HepG2 (cell line): Measurements from ENCODE around the gene MORN1. TPM values are rescaled to one million over a fixed set of nuclear protein-coding genes. Genes with fewer than 3 reads are reported as not detected.
A peak's percentile ranks its signal among the peaks of the same experiment; 100 is the strongest.

Experiments
- ATAC-seq: fragments of 200-7000 bp; cut with Tn5 transposase; 3 replicates; pipeline ENCODE4 v1.9.1; 2020; ENCODE audit warnings: mild to moderate bottlenecking, moderate library complexity
- BruUV-seq: library from RNA; stranded (reverse); fragments of 400-500 nt; replicated peaks from 2 replicates; lab custom pipeline; 2021; lab: Mats Ljungman, UMichigan
- CTCF ChIA-PET: fragments of 300-600 bp; formaldehyde crosslinking; extraction: SDS; loops from one replicate; lab custom pipeline; 2021; ENCODE audit warnings: low total read pairs, inconsistent platforms, low intra/inter-chr PET ratio; lab: Yijun Ruan, JAX
- POLR2A ChIA-PET: fragments of 350-600 bp; sonication (Branson Sonifier 250); formaldehyde crosslinking; loops from one replicate; lab custom pipeline; 2020; ENCODE audit warnings: antibody characterized with exemption, inconsistent platforms; lab: Yijun Ruan, JAX
- DNase-seq: peaks from one replicate; pipeline ENCODE4 v3.0.0-alpha.2; 2015; ENCODE audit warnings: low spot score
- FAIRE-seq: peaks from 3 replicates; lab custom pipeline; 2011; peaks lifted over from hg19 to GRCh38; lab: Jason Lieb, UNC
- H2AFZ ChIP-seq: one replicate; pipeline ENCODE4 v1.6.1; 2011; ENCODE audit warnings: low read length, inconsistent platforms
- H3K27ac ChIP-seq: fragments of 300-600 bp; 3 replicates; pipeline ENCODE4 v1.8.0; 2011; ENCODE audit warnings: mixed run types, mild to moderate bottlenecking, mixed read lengths, low read length, inconsistent platforms; ENCODE audit not compliant: insufficient read depth; ENCODE audit errors: extremely low read length
- H3K27me3 ChIP-seq, 2 experiments: fragments of 200-600 bp in 1 of 2; 2 replicates in 1 of 2; 3 replicates in 1 of 2; pipeline versions ENCODE4 v1.6.0 to v1.8.0; 2011; ENCODE audit warnings: low read length in 2 of 2, mild to moderate bottlenecking in 2 of 2, moderate library complexity in 2 of 2, inconsistent platforms in 1 of 2; ENCODE audit not compliant: insufficient read depth in 2 of 2, control insufficient read depth in 1 of 2
- H3K36me3 ChIP-seq, 2 experiments: fragments of 200-600 bp in 1 of 2; replicated peaks in 1 of 2; 2 replicates in 1 of 2; 3 replicates in 1 of 2; pipeline versions ENCODE4 v1.5.1 to v1.8.0; 2011; ENCODE audit warnings: low read length in 2 of 2, inconsistent platforms in 1 of 2; ENCODE audit not compliant: insufficient read depth in 2 of 2, control insufficient read depth in 1 of 2
- H3K4me1 ChIP-seq: 2 replicates; pipeline ENCODE4 v1.5.1; 2012; ENCODE audit warnings: low read length, inconsistent platforms; ENCODE audit not compliant: insufficient read depth
- H3K4me2 ChIP-seq: 2 replicates; pipeline ENCODE4 v1.6.0; 2011; ENCODE audit warnings: low read depth, low read length, inconsistent platforms
- H3K4me3 ChIP-seq, 3 experiments: fragments of 200-600 bp in 1 of 3; sonication (generic), shearing (Covaris generic) in 1 of 3; replicated peaks in 1 of 3; 2 replicates each; pipeline ENCODE4 v1.5.1; 2011 to 2016; ENCODE audit warnings: low read length in 3 of 3, inconsistent platforms in 2 of 3, low read depth in 2 of 3, mild to moderate bottlenecking in 2 of 3, control low read depth in 1 of 3, mixed read lengths in 1 of 3; ENCODE audit not compliant: insufficient read depth in 1 of 3
- H3K79me2 ChIP-seq: one replicate; pipeline ENCODE4 v1.6.1; 2011; ENCODE audit warnings: low read length, inconsistent platforms; ENCODE audit not compliant: insufficient read depth
- H3K9ac ChIP-seq: 2 replicates; pipeline ENCODE4 v1.6.0; 2011; ENCODE audit warnings: mild to moderate bottlenecking, low read depth, low read length, inconsistent platforms; ENCODE audit not compliant: insufficient read depth
- H3K9me3 ChIP-seq: 2 replicates; pipeline ENCODE4 v1.5.1; 2012; ENCODE audit warnings: mild to moderate bottlenecking, low read length
- H4K20me1 ChIP-seq: 2 replicates; pipeline ENCODE4 v1.6.0; 2011; ENCODE audit warnings: inconsistent platforms, mild to moderate bottlenecking, low read length, moderate library complexity; ENCODE audit not compliant: insufficient read depth
- AGO2 ChIP-seq: fragments of 200-400 bp; formaldehyde crosslinking; optimal IDR thresholded peaks from 2 replicates; pipeline ENCODE3; 2017; ENCODE audit warnings: mild to moderate bottlenecking, low read depth, low read length, moderate library complexity
- AKNA ChIP-seq: sonication (generic); formaldehyde crosslinking; IDR thresholded peaks from 2 replicates; pipeline ENCODE4 v1.4.0; 2020; ENCODE audit warnings: missing genetic modification reagents, borderline replicate concordance
- HMGXB4 ChIP-seq, 2 experiments: sonication (generic) in 1 of 2; formaldehyde crosslinking in 1 of 2; IDR thresholded peaks; 2 replicates each; pipeline versions ENCODE4 v1.4.0 to v1.6.1; 2018 to 2020; ENCODE audit warnings: missing genetic modification reagents in 2 of 2, borderline replicate concordance in 1 of 2, low read depth in 1 of 2, mild to moderate bottlenecking in 1 of 2, missing biosample characterization in 1 of 2
- ZKSCAN5 ChIP-seq: sonication (generic); formaldehyde crosslinking; IDR thresholded peaks from 2 replicates; pipeline ENCODE4 v1.5.1; 2020; ENCODE audit warnings: mild to moderate bottlenecking, missing genetic modification reagents
- ZMYM3 ChIP-seq: sonication (generic); formaldehyde crosslinking; IDR thresholded peaks from 2 replicates; pipeline ENCODE4 v1.5.1; 2020; ENCODE audit warnings: mild to moderate bottlenecking, missing genetic modification reagents
- ZNF205 ChIP-seq: IDR thresholded peaks from 2 replicates; pipeline ENCODE4 v1.6.1; 2018; ENCODE audit warnings: missing biosample characterization, missing genetic modification reagents
- ZNF207 ChIP-seq: fragments of 450-650 bp; IDR thresholded peaks from 2 replicates; pipeline ENCODE4 v1.6.1; 2016; ENCODE audit warnings: antibody characterized with exemption, borderline replicate concordance
- ZNF503 ChIP-seq: sonication (generic); formaldehyde crosslinking; IDR thresholded peaks from 2 replicates; pipeline ENCODE4 v1.4.0; 2020; ENCODE audit warnings: missing genetic modification reagents
- WGBS: methylation state at CpG from one replicate; pipeline ENCODE4 v1.1.6; 2017; ENCODE audit warnings: low lambda C conversion rate; 5-methylcytosine and 5-hydroxymethylcytosine counted together
- in situ Hi-C: cut with HindIII; loops from 2 replicates; pipeline ENCODE4 v1.10.0; 2017; ENCODE audit warnings: low pct_unique_long_range_greater_than_20kb; ENCODE audit not compliant: extremely low pct_ligation_motif_present
- intact Hi-C: fragments of 100-400 bp; cut with micrococcal nuclease; formaldehyde crosslinking; loops from one replicate; pipeline ENCODE4 v1.10.0; 2022; ENCODE audit not compliant: unreplicated experiment
- polyA plus RNA-seq, 8 experiments: library from polyadenylated mRNA; depleted of rRNA in 3 of 8; stranded (reverse) in 7 of 8; unstranded in 1 of 8; fragments of >200 nt; fragmentation: Illumina TruSeq in 4 of 8; extraction: Trizol in 4 of 8; gene quantifications; 2 replicates each; pipeline versions ENCODE4 v1.2.1 to v1.2.3, GENCODE V29; 2011 to 2016; ENCODE audit warnings: low read depth in 4 of 8, missing spikeins in 1 of 8, mixed read lengths in 1 of 8; ENCODE audit not compliant: insufficient read depth in 1 of 8
- total RNA-seq, 5 experiments: library from RNA; depleted of rRNA; stranded (reverse); fragments of >200 nt; fragmentation: Illumina TruSeq; extraction: Trizol; gene quantifications; 2 replicates each; pipeline ENCODE4 v1.2.3, GENCODE V29; 2016; ENCODE audit warnings: low read depth in 1 of 5

The MORN1 gene
- total and polyA plus RNA-seq, 2 of the 13 experiments (the other 11 are each of a cell fraction or from before 2014, with no cell fraction given) = 3.1 to 6.5 TPM

GRCh38 chr1:2376261-2376741, 15.1 kb downstream of the MORN1 start:
- H3K79me2 ChIP-seq = no peaks in the 10 kb centered on the region
- DNase-seq (no peak), FAIRE-seq (no peak), ATAC-seq (no peak)
- H3K4me3 ChIP-seq = no peak overlapping the region
- 90% methylated on average over 5 of the region's 23 CpGs for WGBS
- no peaks in the 10 kb centered on the region for H3K9me3 ChIP-seq
- no TSS peak for BruUV-seq
- POLR2A ChIA-PET = no interaction called here
- H3K27ac ChIP-seq = no peak overlapping the region
- CTCF ChIA-PET = no interaction called here
- in situ Hi-C loops = no loop called here
- H3K4me2 ChIP-seq = no peak overlapping the region
- TF ChIP-seq ZNF207 (no peak), ZMYM3 (no peak), HMGXB4 (CRISPR knock-in tag; IDR thresholded peaks at IDR 0.05; ENCODE audit: borderline replicate concordance in 1 of 2, low read depth in 1 of 2) (no peak), AKNA (no peak), ZNF503 (CRISPR knock-in tag) (no peak), ZKSCAN5 (CRISPR knock-in tag) (no peak), AGO2 (peak; percentile 19), ZNF205 (CRISPR knock-in tag) (no peak)
- TF ChIP-seq, all 625 proteins: peak for 1
- Histone ChIP-seq H2AFZ (no peak overlapping the region), H3K36me3 (no peaks in the 10 kb centered on the region), H3K9ac (no peak overlapping the region), H3K4me1 (peaks cover 5% of the 10 kb centered on the region; the same call in 1 of the 2 replicates), H4K20me1 (no peaks in the 10 kb centered on the region), H3K27me3 (no peaks in the 10 kb centered on the region)
- intact Hi-C loops = no loop called here
